NCI-H2107 treated with DMSO at 0.1 percent for 48 hours (cell line): ENCODE data around the gene P2RY14.

ENCODE experiments used
- DNase-seq: peaks from one replicate; lab custom pipeline; 2025; ENCODE audit not compliant: unreplicated experiment; lab: John Stamatoyannopoulos, UW

Gene P2RY14

DNA sequence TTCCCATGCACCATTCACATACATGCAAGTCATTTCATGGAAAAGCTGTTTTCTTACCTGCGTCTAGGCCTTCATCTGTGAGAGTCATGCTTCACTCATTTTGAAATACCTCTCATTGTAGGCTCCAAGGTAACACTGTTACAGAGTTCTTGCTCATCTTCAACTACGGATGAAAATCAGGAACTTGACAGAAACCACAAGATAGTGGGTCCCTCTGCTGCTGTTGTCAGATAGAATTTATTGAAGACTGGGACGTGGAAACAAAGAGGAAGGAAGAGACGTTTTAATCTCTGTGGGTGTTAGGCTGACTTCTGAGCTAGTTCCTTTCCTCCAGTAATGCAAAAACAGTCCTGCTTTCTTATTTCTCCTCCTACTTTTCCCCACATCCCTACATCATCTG is at the start of gene P2RY14:
Gene P2RY14, minus strand, starts transcription at position 313 of the 400 bp plus-strand sequence. CDS start 64,226 bp downstream, outside the sequence.
- no peak for DNase-seq

DNA sequence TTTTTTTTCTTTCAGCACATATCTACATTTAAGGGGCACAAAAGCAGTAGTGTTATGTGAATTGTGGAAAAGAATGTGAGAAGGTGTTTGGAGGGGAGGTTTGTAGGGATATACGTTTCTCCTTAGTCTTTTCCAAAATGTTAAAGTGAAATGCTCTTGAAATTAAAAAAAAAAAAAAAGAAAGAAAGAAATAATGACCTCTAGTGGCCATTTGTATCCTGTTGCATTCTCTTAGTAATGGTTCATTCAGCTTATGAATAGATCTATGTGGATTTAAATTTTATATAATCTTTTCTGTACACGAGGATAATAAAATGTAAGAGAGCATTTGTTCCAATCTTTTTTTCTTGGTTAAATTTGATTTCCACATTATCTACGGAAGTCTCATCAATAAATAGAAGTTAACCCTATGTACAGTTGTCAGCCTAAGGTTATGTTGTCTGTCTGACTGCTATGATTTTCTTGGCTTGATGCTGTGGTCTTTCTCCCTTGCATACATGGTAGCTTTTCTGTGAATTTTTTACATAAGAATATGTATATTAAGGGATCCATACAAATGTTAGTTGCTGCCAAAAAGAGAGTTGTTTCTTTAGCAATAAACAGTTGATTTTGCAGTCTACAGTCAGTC is 49.3 kb upstream of the P2RY14 start:
- DNase-seq = peak; percentile 49

DNA sequence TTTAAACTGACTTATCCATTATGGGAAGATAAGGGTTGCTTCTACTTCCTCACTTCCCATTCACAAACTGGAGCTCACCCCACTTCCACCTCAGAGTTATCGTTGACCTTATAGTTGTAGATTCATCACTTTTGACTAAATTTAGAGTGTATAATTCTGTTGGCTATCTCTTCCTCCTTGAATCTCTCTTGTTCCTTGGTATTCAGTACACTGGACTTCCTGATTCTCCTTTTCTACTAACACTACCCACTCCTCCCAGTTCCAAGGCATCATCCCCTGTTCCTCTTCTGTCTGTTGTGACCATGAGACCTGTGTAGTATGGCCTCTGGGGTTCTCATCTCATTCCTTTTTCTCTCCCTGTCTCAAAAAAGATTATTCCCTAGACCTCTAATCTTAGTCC is 44.2 kb upstream of the P2RY14 start:
- DNase-seq = no peak

DNA sequence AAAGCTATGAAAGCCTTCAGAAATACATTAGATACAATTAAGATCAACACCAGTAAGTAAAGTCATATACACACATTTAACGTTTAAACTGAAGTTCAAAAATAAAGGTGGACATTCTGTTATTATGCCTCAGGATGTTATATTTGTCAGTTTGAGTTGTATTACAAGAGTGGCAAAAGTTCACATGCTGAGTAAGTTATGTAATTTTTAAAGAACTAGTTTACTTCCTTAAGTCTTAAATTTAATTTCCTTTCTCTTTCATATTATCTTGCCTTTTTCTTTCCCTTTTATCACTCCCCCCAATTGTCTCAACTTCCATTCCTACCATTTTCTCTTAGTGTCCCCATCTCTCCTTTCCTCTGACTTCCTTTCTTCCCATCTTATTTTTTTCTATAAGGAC is 43.2 kb upstream of the P2RY14 start:
- no peak for DNase-seq

DNA sequence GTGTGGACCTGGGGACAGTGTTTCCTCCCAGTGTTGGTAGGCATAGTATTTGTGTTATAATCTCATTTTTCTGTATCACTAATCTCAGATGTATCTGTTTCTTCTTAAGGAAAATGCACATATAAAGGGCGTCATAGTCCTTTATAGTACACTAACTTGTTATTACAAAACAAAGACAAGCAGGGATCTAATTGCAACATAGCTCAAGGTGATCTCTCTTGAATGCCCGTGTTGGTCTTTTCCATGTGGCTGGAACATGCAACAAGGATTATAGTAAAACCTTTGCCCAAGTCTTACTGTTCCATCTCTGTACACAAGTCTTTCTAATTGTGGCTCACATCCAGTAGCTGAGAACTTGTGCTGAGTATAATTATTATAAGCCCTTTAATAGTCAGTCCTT is 41.8 kb upstream of the P2RY14 start:
- DNase-seq = no peak

DNA sequence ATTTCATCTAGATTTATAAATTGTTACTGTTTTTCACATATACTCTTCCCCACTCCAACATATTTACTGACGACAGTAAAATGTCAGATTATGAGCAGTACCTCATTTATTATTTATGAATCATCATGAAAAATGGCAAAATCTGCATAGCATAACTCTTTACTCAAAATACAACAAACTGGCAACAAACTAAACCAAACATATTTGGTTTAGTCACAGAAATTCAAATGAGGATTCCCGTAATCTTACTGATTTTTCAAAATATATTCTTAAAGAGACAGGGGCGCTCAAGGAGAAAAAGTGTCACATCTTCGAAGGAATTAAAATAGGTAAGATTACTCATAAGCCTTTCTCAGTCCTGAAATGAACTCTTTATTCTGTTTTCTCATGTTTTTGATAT is 41.3 kb upstream of the P2RY14 start:
- no peak for DNase-seq

DNA sequence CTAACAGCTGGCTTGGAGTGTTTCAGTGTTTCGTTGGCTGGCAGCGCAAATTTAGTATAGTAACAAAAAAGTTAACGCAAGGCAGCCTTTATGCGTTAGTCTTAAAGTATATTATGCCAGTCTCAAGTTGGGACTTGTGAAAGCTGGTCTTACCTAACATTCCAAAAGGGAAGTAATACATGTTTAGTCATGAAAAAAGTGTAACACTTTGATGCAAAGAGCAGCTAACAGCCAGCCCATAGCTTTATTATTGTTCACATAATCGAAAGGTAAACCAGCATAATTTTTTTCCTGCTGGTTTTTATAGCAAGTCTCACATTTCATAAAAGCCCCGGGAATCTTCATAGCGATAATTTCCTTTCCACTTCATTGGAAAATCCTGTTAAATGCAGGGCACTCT is 40.6 kb upstream of the P2RY14 start:
- no peak for DNase-seq

DNA sequence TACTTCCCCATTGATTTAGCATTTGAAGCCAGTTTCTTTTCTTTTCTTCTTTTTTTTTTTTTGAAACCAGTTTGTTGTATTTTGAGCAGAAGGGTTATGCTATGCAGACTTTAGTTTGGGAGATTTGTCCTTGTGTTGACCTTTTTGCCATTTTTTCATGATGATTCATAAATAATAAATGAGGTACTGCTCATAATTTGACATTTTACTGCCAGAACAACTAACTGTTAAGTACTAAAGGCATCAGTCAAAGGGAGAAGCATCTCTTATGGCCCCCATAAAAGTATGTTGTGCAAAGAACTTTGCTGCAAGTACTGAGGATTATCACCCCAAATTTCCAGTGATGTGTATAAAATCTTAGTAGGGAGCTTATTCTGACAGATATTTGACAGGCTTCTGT is 40.0 kb upstream of the P2RY14 start:
- DNase-seq = no peak

DNA sequence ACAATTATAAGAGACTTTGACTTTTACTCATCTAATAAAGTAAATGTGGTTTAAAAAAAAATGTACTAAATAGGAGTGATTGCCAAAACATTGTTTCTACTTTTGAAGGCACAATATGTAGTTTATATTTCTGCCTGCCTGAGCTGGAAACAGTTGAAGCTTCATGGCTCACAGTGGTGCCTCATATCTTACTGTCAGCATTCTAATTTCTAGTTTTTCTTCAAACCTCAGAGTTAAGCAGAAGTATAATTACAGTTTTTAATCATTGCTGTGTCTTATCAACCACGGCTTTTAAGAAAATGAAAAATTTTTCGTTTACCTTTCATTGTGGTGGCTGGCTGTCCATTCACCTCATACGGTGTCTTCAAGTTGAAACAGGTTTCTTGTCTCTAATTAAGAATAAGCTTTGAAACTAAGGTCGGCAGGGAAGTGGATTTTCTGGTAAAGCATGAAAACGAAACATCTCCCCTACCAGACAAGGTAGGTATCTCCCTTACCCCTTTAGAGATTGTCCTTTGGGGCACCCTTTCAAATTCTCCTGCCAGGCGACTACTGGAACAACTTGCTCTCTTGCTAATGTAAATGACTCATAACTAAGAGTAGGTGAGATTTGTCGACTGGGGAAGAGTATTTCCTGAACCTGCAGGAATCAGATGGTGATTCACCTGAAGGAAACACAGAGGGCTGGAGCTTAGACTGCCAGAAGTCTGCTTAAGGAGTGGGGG is 38.1 kb upstream of the P2RY14 start, which contains the start of gene GPR87:
Gene GPR87, minus strand, starts transcription at position 554 of the 725 bp plus-strand sequence. CDS start 16,720 bp downstream, outside the sequence.
- no peak for DNase-seq

DNA sequence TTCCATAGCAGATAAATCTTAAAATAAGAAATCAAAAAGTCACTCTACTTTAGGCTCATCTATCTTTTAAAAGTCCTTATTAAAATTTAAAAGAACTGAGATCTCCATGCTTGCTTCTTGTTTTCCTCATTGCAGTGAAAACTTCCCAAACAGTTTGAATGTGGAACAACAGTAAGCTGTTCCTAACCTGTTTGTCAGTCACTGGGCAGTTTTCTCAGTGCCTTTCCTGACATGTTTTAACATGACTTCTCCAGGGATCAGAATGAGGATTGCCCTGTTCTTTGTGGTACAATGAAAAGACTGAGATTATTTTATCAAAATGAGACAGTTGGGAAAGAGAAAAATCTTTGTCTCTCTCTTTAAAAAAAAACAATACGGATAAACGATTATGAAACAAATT is 37.5 kb upstream of the P2RY14 start:
- DNase-seq = no peak

DNA sequence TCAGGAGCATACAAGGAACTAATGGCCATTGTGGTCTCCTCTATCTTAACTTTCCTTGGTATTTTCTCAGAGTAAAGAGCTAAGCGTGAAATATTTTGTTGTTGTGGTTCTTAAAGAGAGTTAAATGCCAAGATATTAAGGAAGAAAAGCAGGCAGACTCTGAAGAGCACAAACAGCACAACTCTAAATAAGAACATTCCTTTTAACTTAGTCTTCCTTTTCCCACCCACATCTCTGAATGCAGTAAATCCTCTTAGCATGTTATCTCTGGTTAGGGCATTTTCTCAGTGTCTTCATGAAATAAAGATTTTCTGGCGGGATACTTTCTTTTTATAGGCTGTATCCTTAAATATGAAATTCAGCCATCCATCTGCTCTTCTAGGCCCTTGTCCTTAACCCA is 36.8 kb upstream of the P2RY14 start:
- DNase-seq = no peak

DNA sequence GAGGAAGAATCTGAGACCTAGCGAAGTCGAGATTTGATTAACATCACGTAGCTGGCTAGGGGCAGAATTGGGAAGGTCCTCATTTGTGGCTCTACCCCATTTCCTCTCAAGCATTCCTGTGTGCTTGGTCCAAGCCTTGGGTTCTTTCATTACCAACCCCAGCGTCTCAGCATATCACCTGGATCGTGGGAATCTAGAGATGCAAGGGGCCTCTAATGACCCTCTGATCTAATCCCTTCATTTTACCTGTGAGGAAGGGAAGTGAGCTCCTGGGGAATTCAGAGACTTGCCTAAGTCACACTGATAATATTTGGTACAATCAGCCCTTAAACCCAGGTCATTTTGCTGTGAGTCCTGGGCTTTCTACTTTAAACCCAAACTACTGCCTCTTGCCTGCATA is 36.3 kb upstream of the P2RY14 start:
- DNase-seq = no peak

DNA sequence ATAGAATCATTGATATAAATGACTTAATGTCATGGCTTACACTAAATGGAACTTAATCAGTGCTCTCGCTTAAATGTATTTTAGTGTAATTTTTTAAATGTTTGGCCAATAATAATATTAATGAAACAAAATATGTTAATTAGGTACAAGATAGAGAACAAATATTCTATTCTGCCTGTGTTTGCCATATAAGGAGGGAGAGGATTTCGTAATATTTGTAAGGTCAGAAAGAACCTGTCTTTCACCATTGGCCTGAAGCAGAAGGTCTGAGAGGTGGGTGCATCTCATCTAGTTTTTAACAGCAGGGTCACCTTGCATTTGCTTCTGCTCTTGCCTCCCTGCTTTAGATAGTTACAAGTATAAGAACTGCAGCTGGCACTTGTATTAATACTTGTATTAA is 35.8 kb upstream of the P2RY14 start:
- no peak for DNase-seq

DNA sequence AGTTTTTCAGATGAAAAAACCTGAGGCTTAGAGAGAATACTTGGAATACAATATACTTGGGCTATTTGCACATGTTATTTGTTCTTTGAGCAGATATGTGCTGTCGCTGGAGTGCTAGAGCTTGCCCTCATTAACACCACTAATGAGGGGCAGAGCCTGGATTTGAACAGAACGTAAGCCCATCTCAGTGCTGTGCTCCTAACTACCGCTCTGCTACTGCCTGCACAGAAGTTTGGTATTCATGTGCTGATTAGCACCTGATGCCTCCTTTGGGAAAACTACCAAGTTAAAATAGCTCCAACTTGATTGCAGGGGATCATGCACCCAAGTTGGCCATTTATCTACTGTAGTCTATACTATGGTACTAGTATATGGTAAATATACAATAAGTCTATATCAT is 34.6 kb upstream of the P2RY14 start:
- no peak for DNase-seq

DNA sequence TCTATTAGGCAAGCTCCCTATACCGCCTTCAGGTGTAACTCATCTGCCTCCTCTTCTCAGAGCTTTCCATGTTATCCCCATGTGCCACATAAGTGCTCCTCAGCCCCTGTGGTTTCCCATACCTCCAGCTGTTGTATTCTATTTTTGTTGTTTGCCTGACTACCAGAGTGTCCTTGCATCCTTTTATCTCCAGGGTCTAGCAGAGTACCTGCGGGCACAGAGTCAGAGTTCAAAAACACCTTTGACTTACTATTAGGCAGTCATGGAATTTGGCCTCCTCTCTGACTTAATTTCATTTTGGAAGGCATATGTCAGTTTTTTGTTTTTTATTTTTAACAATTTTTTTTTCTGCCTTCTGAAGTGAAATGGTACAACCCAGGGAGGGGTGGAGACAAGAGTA is 31.2 kb upstream of the P2RY14 start:
- no peak for DNase-seq

DNA sequence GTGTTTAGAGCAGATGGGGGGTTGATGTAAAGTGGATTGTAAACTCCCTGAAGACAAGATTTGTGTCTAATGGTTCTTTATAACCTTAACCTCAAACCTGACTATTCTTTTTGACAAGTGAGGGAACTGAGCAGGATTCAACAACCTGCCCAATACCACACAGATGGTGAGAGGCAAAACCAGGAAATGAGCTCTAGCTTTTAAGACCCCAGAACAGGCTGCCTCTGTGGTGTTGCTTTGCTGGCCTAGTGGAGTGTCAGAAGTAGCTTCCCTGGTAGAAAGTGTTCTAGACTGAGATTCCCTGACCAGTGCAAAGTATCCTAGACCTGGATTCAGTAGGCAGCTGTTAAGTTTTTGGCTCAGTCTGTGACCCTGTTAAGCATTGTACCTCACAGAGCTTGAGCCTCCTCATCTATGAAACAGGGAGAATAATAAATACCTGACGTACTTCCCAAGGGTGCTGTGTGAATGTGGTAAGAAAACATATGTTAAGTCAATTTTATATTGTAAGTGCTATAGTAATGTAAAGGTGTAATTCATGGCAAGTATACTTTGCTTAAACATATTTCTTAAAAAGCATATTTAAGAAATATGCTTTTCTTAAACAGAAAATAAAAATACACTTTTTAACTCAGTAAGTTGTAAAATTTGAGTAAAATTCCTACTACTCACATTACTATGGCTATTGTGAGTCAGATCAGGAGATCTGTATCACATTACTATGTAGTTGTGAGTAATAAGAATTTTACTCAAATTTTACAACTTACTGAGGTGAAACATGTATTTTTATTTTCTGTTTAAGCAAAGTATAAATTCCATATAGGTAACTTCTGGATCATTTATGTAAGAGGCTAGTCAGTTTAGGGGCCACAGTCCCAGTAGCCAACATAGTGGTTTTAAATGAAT is 29.5 kb upstream of the P2RY14 start:
- DNase-seq = no peak

DNA sequence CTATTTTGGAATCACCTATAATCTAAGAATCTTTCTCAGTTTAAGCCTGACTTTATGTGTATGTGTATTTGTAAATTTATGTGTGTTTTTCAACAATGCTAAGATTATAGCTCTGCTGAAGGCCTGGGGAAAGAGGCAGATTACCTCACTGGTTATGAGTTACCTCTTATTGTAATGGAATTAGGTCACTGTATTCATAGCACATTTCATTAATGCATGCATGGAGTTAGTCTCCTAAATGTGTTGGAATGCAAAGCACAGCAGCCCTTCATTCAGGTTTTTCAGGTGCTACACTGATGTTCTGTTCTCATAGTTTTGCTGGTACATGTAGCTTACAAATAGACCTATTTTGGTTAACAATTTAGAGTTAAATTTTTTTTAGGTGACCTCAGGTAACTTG is 28.8 kb upstream of the P2RY14 start:
- no peak for DNase-seq

DNA sequence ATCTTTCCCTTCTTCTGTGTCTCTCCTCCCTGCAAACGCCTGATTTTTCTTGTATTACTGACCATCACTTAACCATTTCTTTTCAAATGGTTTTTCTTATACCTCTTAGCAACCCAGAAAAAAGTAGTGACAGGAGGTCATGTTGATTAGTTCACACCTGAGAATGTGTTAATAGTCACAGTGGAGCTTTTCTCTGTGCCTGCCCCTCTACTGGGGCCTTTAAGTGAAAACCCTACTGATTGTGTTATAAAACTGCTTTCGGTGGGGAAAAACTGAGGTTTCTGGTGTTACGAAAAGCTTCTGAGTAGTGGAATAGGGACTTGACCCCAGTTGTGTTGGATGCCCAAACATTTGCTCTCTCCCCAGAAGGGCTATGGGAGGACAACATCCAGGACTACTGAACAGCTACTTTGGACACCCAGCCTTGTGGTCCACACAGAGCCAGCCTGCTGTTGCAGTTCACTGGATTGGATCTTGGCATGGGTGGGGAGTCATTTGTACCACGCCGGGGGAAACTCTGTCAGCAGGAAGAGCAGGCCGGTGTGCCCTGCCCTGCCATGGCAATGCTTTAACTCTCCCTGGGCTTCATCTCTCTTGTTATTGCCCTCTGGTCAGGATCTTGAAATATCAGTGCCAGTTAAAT is 27.9 kb upstream of the P2RY14 start:
- no peak for DNase-seq

DNA sequence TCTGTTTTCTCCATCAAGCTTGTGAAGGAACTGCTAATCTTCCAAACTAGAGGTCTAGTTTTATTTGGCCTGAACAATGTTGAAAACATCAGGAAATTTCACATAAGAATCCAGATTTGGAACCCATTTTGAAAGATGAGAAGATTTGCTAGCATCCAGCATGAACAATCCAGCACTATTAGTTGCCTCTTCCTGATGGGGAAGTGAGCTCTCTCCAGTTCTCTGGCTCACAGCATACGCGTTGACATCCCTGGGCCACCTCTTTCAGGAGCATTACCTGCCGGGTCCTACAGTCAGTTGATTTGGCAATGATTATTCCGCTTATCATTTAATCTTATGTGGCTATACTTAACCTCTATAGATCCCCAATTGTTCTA is 27.4 kb upstream of the P2RY14 start:
- DNase-seq = no peak

DNA sequence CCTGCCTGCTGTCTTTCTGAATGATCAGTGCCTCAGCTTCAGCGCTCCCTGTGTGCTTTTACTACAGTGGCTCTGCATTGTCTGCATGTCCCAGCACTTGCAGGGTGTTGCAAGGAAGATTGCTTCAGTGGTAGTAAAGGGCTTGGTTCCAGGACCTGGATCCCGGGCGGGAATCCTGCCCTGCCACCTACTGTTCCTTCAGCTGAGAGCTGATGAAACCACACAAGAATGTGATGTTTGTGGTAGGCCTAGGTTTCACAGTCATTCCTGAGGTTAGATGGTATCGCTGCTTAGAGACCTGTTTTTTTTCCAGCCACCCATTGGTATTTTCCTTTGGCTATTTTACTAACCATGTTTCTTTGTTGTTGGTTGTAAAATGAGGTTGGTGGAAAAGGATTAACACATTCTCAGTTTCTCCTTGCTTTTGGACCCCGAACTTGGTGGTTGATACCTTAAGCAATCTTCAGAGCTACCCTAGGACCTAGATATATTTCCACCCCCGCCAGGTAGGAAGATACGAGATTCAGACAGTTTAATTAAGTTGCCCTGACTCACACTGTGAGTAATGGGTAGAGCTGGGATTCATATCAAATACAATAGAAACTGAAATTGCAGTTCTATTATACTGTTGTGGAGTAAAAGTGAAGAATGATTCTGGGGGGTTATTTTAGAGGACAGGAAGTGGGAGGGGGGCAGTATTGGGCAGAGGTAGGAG is 26.9 kb upstream of the P2RY14 start:
- DNase-seq = peak; percentile 9

DNA sequence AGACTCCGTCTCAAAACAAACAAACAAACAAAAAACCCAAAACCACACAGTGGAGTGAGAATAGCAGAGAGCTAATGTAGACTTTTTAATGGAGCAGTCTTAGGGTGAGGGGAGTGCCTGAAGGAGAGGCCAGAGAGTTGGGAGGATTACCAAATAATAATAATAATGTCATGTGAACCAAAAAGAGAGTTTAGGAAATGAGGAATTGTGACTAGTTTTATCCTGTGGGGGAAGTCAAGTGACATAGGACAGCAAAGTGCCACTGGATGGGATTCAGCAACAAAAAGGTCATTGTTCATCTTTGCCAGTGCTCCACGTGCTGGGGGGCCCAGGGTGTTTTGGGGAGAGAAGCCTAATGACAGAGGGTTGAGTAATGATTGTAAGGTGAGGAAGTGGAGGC is 25.4 kb upstream of the P2RY14 start:
- DNase-seq = no peak
